SK-N-SH treated with all-trans-retinoic acid at 6 μM for 48 hours (cell line): Measurements from ENCODE around the gene CEP63.

Experiments used
- ARNTL ChIP-seq: fragments of 450-650 bp; formaldehyde crosslinking; IDR thresholded peaks from 2 replicates; pipeline ENCODE4 v1.5.0; 2020; ENCODE audit warnings: low read depth, mild to moderate bottlenecking, moderate library complexity, borderline replicate concordance
- ESRRG ChIP-seq: fragments of 250-450 bp; sonication (Bioruptor Pico); IDR thresholded peaks from 2 replicates; pipeline ENCODE4 v1.6.1; 2021; ENCODE audit warnings: mild to moderate bottlenecking
- PPARA ChIP-seq: fragments of 250-450 bp; sonication (Bioruptor Pico); IDR thresholded peaks from 2 replicates; pipeline ENCODE4 v1.5.0; 2020; ENCODE audit warnings: mild to moderate bottlenecking, borderline replicate concordance
- TF ChIP-seq, protein P1 (sequence below): fragments of 250-450 bp; sonication (Bioruptor Pico); IDR thresholded peaks from 2 replicates; pipeline ENCODE4 v1.8.0; 2020; ENCODE audit warnings: mild to moderate bottlenecking, moderate library complexity, borderline replicate concordance
- TF ChIP-seq, protein P2 (sequence below): fragments of 250-450 bp; sonication (Bioruptor Pico); IDR thresholded peaks from 2 replicates; pipeline ENCODE4 v1.5.1; 2020; ENCODE audit warnings: low read depth, mild to moderate bottlenecking, moderate library complexity

DNA sequence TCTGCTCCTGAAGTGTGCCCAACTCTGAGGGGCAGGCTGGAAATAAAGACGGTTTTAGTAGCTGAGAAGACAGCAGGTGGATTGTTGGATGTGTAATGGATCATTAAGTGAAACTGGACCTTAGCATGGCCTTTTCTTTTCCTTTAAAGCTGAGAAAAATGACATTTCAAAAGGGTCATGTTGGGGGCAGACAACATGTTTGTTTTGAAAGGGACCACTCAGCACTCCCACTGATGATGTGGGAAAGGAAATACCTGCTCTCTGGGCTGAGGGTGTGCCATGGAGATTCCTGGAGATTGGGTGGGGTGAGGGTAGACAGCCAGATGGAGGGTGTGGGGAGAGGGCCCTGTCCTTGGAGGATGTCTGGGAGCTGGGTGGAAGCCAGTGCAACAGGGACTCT, 38.5 kb upstream of the CEP63 start:
- TF ChIP-seq ESRRG (CRISPR knock-in tag) (no peak), ARNTL (CRISPR knock-in tag) (no peak), PPARA (CRISPR knock-in tag) (no peak)
- TF ChIP-seq, protein P1, sequence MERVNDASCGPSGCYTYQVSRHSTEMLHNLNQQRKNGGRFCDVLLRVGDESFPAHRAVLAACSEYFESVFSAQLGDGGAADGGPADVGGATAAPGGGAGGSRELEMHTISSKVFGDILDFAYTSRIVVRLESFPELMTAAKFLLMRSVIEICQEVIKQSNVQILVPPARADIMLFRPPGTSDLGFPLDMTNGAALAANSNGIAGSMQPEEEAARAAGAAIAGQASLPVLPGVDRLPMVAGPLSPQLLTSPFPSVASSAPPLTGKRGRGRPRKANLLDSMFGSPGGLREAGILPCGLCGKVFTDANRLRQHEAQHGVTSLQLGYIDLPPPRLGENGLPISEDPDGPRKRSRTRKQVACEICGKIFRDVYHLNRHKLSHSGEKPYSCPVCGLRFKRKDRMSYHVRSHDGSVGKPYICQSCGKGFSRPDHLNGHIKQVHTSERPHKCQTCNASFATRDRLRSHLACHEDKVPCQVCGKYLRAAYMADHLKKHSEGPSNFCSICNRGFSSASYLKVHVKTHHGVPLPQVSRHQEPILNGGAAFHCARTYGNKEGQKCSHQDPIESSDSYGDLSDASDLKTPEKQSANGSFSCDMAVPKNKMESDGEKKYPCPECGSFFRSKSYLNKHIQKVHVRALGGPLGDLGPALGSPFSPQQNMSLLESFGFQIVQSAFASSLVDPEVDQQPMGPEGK (CRISPR knock-in tag), result no peak
- TF ChIP-seq, protein P2, sequence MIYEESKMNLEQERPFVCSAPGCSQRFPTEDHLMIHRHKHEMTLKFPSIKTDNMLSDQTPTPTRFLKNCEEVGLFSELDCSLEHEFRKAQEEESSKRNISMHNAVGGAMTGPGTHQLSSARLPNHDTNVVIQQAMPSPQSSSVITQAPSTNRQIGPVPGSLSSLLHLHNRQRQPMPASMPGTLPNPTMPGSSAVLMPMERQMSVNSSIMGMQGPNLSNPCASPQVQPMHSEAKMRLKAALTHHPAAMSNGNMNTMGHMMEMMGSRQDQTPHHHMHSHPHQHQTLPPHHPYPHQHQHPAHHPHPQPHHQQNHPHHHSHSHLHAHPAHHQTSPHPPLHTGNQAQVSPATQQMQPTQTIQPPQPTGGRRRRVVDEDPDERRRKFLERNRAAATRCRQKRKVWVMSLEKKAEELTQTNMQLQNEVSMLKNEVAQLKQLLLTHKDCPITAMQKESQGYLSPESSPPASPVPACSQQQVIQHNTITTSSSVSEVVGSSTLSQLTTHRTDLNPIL (CRISPR knock-in tag), result no peak
